ENCODE data around the gene CCL27. TPM values are rescaled to one million over a fixed set of nuclear protein-coding genes. Genes with fewer than 3 reads are reported as not detected.

Gene CCL27, protein sequence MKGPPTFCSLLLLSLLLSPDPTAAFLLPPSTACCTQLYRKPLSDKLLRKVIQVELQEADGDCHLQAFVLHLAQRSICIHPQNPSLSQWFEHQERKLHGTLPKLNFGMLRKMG
- polyA plus RNA-seq (2012; ENCODE audit: insufficient read length, low read depth) = not detected

- no peak for TF ChIP-seq FOXP2 (optimal IDR thresholded peaks at IDR 0.05; ENCODE audit: borderline replicate concordance, extremely low read depth, extremely low read length, insufficient read depth)
- TF ChIP-seq POLR2AphosphoS5 (IDR thresholded peaks at IDR 0.05; ENCODE audit: low read depth, low read length) = no peak
- no peak for TF ChIP-seq TAF1 (IDR thresholded peaks at IDR 0.05; ENCODE audit: borderline replicate concordance, insufficient read depth, low read length)
- no peak for TF ChIP-seq REST (IDR thresholded peaks at IDR 0.05; ENCODE audit: insufficient read depth in 1 of 2, low read depth in 2 of 2, low read length in 2 of 2)
- no peak for TF ChIP-seq SIN3A (IDR thresholded peaks at IDR 0.05; ENCODE audit: borderline replicate concordance, insufficient read depth, low read length)
Measured at GRCh38 chr9:34662526-34663302, at the start of gene CCL27. Gene CCL27, minus strand, starts transcription at chr9:34662657. Its CDS starts 24 bp downstream, at chr9:34662633.

DNA sequence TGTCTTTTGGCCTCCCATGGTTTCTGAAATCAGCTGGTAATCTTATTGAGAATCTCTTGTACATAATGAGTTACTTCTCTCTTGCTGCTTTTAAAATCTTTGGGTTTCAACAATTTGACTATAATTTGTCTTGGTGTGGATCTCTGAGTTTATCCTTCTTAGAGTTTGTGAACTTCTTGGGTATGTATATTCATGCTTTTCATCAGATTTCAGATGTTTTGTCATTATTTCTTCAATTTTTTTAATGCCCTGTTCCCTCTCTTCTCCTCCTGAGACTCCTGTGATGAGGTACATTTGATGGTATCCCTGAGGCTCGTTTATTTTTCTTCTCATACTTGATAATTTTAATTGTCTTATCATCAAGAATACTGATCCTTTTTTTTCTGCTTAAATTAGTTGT is 49.7 kb upstream of the CCL27 start:
- TF ChIP-seq TAF1 (IDR thresholded peaks at IDR 0.05; ENCODE audit: borderline replicate concordance, insufficient read depth, low read length) = no peak
- TF ChIP-seq FOXP2 (optimal IDR thresholded peaks at IDR 0.05; ENCODE audit: borderline replicate concordance, extremely low read depth, extremely low read length, insufficient read depth) = no peak
- TF ChIP-seq POLR2AphosphoS5 (IDR thresholded peaks at IDR 0.05; ENCODE audit: low read depth, low read length) = no peak
- no peak for TF ChIP-seq SIN3A (IDR thresholded peaks at IDR 0.05; ENCODE audit: borderline replicate concordance, insufficient read depth, low read length)
- TF ChIP-seq REST (IDR thresholded peaks at IDR 0.05; ENCODE audit: insufficient read depth in 1 of 2, low read depth in 2 of 2, low read length in 2 of 2) = no peak

DNA sequence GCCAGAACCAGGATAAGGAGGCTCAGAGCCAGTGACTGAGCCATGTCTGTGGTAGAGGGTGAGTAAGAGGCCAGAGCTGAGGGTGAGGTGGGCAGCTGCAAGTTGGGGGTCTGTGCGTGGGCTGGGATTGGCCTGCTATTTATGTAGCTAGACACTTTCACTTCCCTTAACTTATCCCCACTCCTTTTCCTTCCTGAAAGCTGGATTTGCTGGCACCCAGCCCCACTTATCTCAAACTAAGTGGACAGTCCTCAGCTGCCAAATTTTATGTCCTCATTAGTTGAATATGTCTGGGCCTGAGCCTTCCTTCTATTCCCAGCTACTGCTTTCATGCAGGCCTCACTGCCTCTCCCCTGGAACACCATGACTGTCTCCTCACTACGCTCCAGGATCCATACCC is 47.6 kb upstream of the CCL27 start, which contains the start of gene CCL21:
CCL21 (minus strand) TSS at position 114 of the 400 bp plus-strand sequence; CDS start at position 44, 70 bp downstream.
- TF ChIP-seq TAF1 (IDR thresholded peaks at IDR 0.05; ENCODE audit: borderline replicate concordance, insufficient read depth, low read length) (no peak), REST (IDR thresholded peaks at IDR 0.05; ENCODE audit: insufficient read depth in 1 of 2, low read depth in 2 of 2, low read length in 2 of 2) (no peak), POLR2AphosphoS5 (IDR thresholded peaks at IDR 0.05; ENCODE audit: low read depth, low read length) (no peak), SIN3A (IDR thresholded peaks at IDR 0.05; ENCODE audit: borderline replicate concordance, insufficient read depth, low read length) (no peak), FOXP2 (optimal IDR thresholded peaks at IDR 0.05; ENCODE audit: borderline replicate concordance, extremely low read depth, extremely low read length, insufficient read depth) (no peak)

- TF ChIP-seq SIN3A (IDR thresholded peaks at IDR 0.05; ENCODE audit: borderline replicate concordance, insufficient read depth, low read length) (no peak), FOXP2 (optimal IDR thresholded peaks at IDR 0.05; ENCODE audit: borderline replicate concordance, extremely low read depth, extremely low read length, insufficient read depth) (no peak), POLR2AphosphoS5 (IDR thresholded peaks at IDR 0.05; ENCODE audit: low read depth, low read length) (no peak), TAF1 (IDR thresholded peaks at IDR 0.05; ENCODE audit: borderline replicate concordance, insufficient read depth, low read length) (no peak), REST (IDR thresholded peaks at IDR 0.05; ENCODE audit: insufficient read depth in 1 of 2, low read depth in 2 of 2, low read length in 2 of 2) (no peak)
Measured at GRCh38 chr9:34709196-34709978, 46.9 kb upstream of the CCL27 start.

All from PFSK-1 (cell line).